Measurements from ENCODE around the gene LRRK1.

Gene LRRK1

DNA sequence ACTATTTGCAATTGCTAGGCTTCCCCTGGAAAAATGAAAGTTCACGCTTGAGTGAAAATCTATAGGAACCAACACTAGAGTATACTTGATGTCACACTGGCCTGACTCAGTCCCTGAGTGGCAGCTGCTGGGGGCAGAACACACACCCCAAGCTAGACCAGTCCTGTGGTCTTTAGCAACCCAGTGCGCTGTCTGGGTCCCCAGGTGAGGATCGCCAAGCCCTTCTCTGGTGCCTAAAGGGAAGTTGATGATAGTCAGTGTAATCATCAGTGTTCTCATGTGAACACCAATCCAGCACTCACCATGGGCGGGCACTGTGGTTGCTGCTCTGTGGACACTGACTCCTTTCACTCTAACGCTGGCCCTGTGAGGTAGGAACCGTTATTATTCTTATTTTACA is 28.3 kb upstream of the LRRK1 start:
- no peak for TF ChIP-seq TAF1 (IDR thresholded peaks at IDR 0.05; ENCODE audit: borderline replicate concordance, insufficient read depth, low read length)
- TF ChIP-seq, protein P1, sequence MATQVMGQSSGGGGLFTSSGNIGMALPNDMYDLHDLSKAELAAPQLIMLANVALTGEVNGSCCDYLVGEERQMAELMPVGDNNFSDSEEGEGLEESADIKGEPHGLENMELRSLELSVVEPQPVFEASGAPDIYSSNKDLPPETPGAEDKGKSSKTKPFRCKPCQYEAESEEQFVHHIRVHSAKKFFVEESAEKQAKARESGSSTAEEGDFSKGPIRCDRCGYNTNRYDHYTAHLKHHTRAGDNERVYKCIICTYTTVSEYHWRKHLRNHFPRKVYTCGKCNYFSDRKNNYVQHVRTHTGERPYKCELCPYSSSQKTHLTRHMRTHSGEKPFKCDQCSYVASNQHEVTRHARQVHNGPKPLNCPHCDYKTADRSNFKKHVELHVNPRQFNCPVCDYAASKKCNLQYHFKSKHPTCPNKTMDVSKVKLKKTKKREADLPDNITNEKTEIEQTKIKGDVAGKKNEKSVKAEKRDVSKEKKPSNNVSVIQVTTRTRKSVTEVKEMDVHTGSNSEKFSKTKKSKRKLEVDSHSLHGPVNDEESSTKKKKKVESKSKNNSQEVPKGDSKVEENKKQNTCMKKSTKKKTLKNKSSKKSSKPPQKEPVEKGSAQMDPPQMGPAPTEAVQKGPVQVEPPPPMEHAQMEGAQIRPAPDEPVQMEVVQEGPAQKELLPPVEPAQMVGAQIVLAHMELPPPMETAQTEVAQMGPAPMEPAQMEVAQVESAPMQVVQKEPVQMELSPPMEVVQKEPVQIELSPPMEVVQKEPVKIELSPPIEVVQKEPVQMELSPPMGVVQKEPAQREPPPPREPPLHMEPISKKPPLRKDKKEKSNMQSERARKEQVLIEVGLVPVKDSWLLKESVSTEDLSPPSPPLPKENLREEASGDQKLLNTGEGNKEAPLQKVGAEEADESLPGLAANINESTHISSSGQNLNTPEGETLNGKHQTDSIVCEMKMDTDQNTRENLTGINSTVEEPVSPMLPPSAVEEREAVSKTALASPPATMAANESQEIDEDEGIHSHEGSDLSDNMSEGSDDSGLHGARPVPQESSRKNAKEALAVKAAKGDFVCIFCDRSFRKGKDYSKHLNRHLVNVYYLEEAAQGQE (IDR thresholded peaks at IDR 0.05; ENCODE audit: insufficient read depth in 1 of 2, low read depth in 2 of 2, low read length in 2 of 2), result no peak
- TF ChIP-seq POLR2AphosphoS5 (IDR thresholded peaks at IDR 0.05; ENCODE audit: low read depth, low read length), result no peak
- no peak for TF ChIP-seq FOXP2 (optimal IDR thresholded peaks at IDR 0.05; ENCODE audit: borderline replicate concordance, extremely low read depth, extremely low read length, insufficient read depth)
- no peak for TF ChIP-seq SIN3A (IDR thresholded peaks at IDR 0.05; ENCODE audit: borderline replicate concordance, insufficient read depth, low read length)

DNA sequence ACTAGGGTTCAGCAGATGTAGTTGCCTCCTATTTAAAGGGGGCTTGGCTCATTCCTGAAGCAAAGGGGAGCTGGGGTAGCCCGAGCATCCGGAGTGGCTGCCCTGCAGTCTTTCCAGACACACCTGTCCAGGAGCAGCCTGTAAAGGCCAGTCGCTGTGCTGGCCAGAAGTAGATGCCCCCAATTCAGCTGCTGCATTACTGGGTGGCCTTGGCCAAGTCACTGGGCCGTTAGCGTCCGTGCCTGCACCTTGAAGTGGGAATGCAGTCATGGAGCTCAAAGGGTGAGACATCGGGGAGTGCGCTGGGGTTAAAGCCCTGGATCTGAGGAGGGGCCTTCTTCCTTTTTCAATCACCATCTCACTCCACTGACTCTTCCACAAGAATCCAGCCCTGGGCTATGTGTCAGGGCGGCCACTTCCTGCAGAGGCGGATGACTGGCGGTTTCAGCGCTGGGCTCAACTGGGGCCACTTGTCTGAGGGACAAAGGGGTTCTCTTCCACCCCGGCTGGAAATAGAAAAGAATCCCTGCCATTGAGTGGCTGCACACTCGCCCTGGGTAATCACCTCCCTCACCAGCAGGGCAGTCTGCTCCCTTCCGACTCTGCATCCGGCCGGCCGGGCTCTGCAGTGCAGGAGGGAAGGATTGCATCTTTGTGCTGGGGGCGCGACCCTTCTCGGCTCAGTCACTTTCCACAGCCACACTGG is 27.7 kb upstream of the LRRK1 start:
- TF ChIP-seq SIN3A (IDR thresholded peaks at IDR 0.05; ENCODE audit: borderline replicate concordance, insufficient read depth, low read length) (no peak), POLR2AphosphoS5 (IDR thresholded peaks at IDR 0.05; ENCODE audit: low read depth, low read length) (no peak), FOXP2 (optimal IDR thresholded peaks at IDR 0.05; ENCODE audit: borderline replicate concordance, extremely low read depth, extremely low read length, insufficient read depth) (no peak), TAF1 (IDR thresholded peaks at IDR 0.05; ENCODE audit: borderline replicate concordance, insufficient read depth, low read length) (no peak)
- TF ChIP-seq, protein P1 (IDR thresholded peaks at IDR 0.05; ENCODE audit: insufficient read depth in 1 of 2, low read depth in 2 of 2, low read length in 2 of 2), result no peak

DNA sequence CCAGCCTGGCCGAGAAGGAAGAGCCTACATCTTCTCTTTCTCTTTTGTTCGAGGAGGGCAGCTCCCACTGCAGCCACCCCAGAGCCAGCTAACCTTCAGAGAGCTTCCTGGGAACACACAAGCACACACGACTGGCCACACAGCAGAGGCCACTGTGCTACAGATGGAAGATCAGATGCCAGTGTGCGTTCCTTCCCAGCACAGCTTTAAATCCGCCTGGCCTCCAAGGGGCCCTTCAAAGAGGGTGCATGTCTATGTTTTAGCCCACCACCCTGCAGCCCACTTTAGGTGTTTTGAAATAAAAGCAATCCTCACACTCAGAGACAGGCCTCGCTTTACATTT is 27.2 kb upstream of the LRRK1 start:
- no peak for TF ChIP-seq POLR2AphosphoS5 (IDR thresholded peaks at IDR 0.05; ENCODE audit: low read depth, low read length)
- TF ChIP-seq, protein P1 (IDR thresholded peaks at IDR 0.05; ENCODE audit: insufficient read depth in 1 of 2, low read depth in 2 of 2, low read length in 2 of 2), result no peak
- no peak for TF ChIP-seq SIN3A (IDR thresholded peaks at IDR 0.05; ENCODE audit: borderline replicate concordance, insufficient read depth, low read length)
- TF ChIP-seq FOXP2 (optimal IDR thresholded peaks at IDR 0.05; ENCODE audit: borderline replicate concordance, extremely low read depth, extremely low read length, insufficient read depth), result no peak
- no peak for TF ChIP-seq TAF1 (IDR thresholded peaks at IDR 0.05; ENCODE audit: borderline replicate concordance, insufficient read depth, low read length)

DNA sequence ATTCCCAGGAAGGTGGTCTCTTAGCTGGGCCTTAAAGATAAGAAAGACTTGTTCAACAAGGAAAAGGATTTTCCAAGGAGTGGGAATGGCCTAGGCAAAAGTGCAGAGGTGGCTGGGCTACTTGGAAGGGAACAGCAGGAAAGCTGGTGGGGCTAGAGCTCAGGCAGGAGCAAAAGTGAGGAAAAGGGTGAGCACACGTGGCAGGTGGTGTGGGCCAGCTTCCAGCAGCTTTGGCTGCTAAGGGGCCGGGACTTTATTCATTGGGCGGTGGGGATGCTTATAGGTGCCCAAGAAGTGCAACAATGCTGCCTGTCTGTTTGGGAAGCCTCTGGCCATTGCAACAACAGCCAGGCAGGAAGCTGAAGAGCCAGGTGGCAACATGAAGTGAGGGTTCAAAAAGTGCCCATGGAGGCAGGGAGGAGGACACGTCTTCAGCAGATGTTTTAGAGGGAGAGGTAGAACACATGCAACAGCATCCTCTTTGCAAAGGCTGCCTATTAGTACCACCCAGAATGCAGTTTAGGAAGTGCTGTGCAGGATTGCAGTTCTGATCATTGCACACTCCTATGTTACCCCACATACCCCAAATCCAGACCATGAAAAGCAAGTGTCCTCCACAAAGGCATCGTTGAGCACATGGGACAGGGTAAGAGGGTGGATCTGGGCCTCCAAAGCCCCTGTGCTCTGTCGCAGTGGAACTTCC is 25.7 kb upstream of the LRRK1 start:
- TF ChIP-seq, protein P1 (IDR thresholded peaks at IDR 0.05; ENCODE audit: insufficient read depth in 1 of 2, low read depth in 2 of 2, low read length in 2 of 2), result no peak
- TF ChIP-seq FOXP2 (optimal IDR thresholded peaks at IDR 0.05; ENCODE audit: borderline replicate concordance, extremely low read depth, extremely low read length, insufficient read depth) (no peak), TAF1 (IDR thresholded peaks at IDR 0.05; ENCODE audit: borderline replicate concordance, insufficient read depth, low read length) (no peak)
